Cardiac muscle cell (in vitro differentiated cells and primary cell): ENCODE measurements around the gene MXD1. TPM values are rescaled to one million over a fixed set of nuclear protein-coding genes. Genes with fewer than 3 reads are reported as not detected.
A peak's percentile ranks its signal among the peaks of the same experiment; 100 is the strongest.

Experiments used
- DNase-seq, 2 donors: peaks; one replicate each; pipeline versions ENCODE4 v3.0.0 to v3.0.0-alpha.2; 2010 to 2017; ENCODE audit warnings: low read depth in 1 of 2, low spot score in 1 of 2
- H3K27ac ChIP-seq: fragments of 200-600 bp; sonication (generic); 2 replicates; pipeline ENCODE4 v1.5.1; 2016
- H3K27me3 ChIP-seq: fragments of 200-600 bp; sonication (generic); 2 replicates; pipeline ENCODE4 v1.6.0; 2016; ENCODE audit warnings: control low read depth
- H3K36me3 ChIP-seq: fragments of 200-600 bp; sonication (generic); 2 replicates; pipeline ENCODE4 v1.5.1; 2016; ENCODE audit warnings: control low read depth
- H3K4me1 ChIP-seq: fragments of 200-600 bp; sonication (generic); 2 replicates; pipeline ENCODE4 v1.8.1; 2017; ENCODE audit warnings: low read depth, mild to moderate bottlenecking, mixed run types
- H3K4me3 ChIP-seq: fragments of 200-600 bp; sonication (generic); 2 replicates; pipeline ENCODE4 v1.5.1; 2016; ENCODE audit warnings: mild to moderate bottlenecking
- H3K9me3 ChIP-seq: fragments of 200-600 bp; sonication (generic); 2 replicates; pipeline ENCODE4 v1.5.1; 2017; ENCODE audit warnings: low read depth, mild to moderate bottlenecking, control low read depth
- CTCF ChIP-seq: IDR thresholded peaks from 2 replicates; pipeline ENCODE4 v1.5.1; 2012; ENCODE audit warnings: low read depth, mild to moderate bottlenecking, low read length
- polyA plus RNA-seq: library from polyadenylated mRNA; unstranded; fragments of >200 nt; fragmentation: Nextera tagmentation; extraction: Ambion mirVana; gene quantifications from 2 replicates; pipeline ENCODE4 v1.2.1, GENCODE V29; 2016
- total RNA-seq: library from RNA; depleted of rRNA; stranded (reverse); fragments of >200 nt; gene quantifications from 2 replicates; pipeline ENCODE4 v1.2.3, GENCODE V29; 2016

MXD1 gene
- total and polyA plus RNA-seq, 2 experiments from 2014 or later = 3.6 to 6.5 TPM

DNA sequence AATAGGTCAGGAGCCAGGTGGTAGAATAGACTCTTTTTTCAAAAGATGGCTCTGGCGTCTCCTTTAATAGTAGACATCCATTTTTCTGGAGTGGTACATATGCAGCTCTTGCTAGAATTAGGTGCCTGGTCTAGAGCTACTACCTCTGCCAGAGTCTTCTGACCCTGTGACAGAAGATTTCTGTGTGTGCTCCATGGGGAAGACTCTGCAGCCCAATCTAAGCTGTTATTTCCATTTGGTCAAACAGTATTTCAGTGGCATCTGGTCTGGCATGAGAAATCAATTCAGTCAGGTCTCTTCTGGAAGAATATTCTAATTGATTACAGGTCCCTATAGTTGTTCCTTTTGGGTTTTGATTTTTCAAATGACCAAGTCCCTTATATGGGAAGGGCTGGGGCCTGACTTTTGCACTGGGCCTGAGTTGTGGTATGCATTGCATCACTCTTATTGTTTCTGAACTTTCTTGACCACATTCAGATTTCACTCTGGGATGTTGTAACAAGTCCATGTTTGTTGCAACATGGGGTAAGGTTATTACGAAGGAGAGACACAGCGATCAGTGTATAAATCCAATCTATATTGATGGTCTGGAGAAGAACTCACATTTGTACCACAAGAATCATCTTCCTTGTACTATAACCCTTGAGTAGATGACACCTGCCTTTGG, 12.1 kb downstream of the MXD1 start:
- H3K9me3 ChIP-seq = no peaks in the 10 kb centered on the region
- no peaks in the 10 kb centered on the region for H3K27me3 ChIP-seq
- no peak for TF ChIP-seq CTCF
- H3K27ac ChIP-seq = no peak overlapping the region
- no peaks in the 10 kb centered on the region for H3K4me1 ChIP-seq
- no peak overlapping the region for H3K4me3 ChIP-seq
- peaks cover 8% of the 10 kb centered on the region for H3K36me3 ChIP-seq
- peak in 1 of 2 donors; percentile 95 for DNase-seq

DNA sequence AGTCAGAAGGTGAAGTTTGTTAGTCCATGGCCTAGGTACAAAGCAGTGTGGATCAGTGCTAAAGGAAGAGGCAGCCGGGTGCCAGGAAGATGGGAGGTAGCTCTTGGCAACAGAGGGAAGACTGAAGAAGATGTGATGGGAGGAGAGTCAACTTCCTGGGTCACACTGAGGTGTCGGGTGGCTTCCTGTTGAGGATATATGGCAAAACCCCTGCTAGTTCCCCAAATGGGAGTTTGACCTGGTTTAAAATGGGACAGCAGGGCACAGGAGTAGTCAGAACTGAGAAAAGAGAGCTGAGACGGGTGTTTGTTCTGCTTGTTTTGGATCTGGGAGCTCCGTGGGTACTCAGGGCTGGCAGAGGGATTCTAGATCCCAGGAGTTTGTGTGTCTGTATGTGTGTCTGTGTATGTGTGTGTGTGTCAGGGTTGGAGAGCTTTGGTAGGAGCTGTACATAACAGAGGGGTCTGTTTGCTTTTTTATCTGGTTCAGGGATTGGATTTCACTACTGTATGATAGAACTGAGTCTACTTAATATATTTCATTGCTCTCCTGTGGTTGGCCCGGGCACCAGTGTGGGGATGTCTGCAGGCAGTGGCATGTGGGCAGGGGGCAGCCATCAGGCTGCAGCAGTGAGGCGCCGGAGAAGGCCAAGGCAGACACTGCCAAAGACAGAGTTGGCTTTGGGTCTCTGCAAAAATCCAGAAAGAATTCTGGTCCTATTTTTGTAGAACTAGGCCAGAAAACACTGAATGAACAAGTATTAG, 17.1 kb downstream of the MXD1 start:
- no peaks in the 10 kb centered on the region for H3K4me1 ChIP-seq
- H3K27ac ChIP-seq = no peak overlapping the region
- no peak for TF ChIP-seq CTCF
- no peak for DNase-seq
- no peaks in the 10 kb centered on the region for H3K9me3 ChIP-seq
- no peak overlapping the region for H3K4me3 ChIP-seq
- no peaks in the 10 kb centered on the region for H3K27me3 ChIP-seq
- H3K36me3 ChIP-seq = no peaks in the 10 kb centered on the region

DNA sequence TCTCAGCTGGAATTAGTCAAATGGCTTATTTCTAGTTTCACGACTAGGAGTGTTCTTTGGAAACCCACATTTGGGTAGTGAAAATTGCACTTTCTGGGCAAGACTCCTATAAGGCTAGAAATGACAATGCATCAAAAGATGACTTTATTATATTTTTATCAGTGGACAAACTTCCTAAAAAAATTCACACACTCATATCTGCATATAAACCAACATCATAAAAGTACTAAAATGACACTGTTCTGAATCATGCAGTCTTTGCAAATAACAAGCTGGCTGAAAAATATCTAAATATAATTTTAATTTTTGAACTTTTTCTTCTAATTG, 17.6 kb downstream of the MXD1 start:
- DNase-seq = no peak
- Histone ChIP-seq H3K36me3 (peaks cover under 1% of the 10 kb centered on the region), H3K9me3 (no peaks in the 10 kb centered on the region), H3K4me3 (no peak overlapping the region), H3K27ac (no peak overlapping the region), H3K4me1 (no peaks in the 10 kb centered on the region), H3K27me3 (no peaks in the 10 kb centered on the region)
- no peak for TF ChIP-seq CTCF

DNA sequence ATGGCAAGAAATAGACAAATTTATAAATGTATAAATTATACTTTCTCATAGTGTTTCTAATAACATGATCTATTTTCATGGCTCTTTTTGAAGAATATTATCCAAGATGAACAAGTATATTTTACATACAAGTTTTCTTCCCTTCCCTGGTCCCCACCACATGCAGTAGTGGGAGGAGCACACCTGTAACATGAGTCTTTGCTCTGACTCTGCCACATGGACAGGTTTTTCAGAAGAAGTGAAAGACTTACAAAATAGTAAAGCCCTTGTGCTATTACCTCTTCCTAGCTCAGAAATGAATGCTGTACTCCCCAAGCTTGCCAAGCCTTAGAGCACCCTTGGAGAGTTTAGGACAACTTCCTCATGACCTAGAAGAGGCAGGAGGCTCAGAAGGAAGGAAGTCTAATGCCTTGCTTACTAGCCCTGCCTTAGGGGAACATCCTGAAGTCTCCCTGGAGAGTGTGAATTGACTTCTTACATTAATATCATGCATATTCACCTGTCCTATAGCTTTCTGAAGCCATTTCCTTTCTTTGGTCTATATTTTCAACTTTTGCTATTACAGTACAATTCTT, 18.4 kb downstream of the MXD1 start:
- Histone ChIP-seq H3K4me3 (no peak overlapping the region), H3K4me1 (no peaks in the 10 kb centered on the region), H3K9me3 (no peaks in the 10 kb centered on the region), H3K27ac (no peak overlapping the region), H3K36me3 (peaks cover 7% of the 10 kb centered on the region), H3K27me3 (no peaks in the 10 kb centered on the region)
- TF ChIP-seq CTCF = no peak
- DNase-seq = no peak

GRCh38 chr2:69933839-69934613, 19.1 kb downstream of the MXD1 start:
- DNase-seq = peak in 1 of 2 donors; percentile 95
- H3K27me3 ChIP-seq = no peaks in the 10 kb centered on the region
- no peak overlapping the region for H3K27ac ChIP-seq

More at GRCh38 chr2:69933839-69934613, 19.1 kb downstream of the MXD1 start:
- H3K4me3 ChIP-seq = no peak overlapping the region
- peaks cover 12% of the 10 kb centered on the region for H3K36me3 ChIP-seq
- H3K4me1 ChIP-seq = no peaks in the 10 kb centered on the region
- TF ChIP-seq CTCF = no peak
- H3K9me3 ChIP-seq = no peaks in the 10 kb centered on the region
